NB4 (cell line): ENCODE data around the gene SIRPB2.

Experiments used
- DNase-seq: peaks from one replicate; pipeline ENCODE4 v3.0.0; 2010; ENCODE audit warnings: low read depth
- H3K4me3 ChIP-seq: one replicate; pipeline ENCODE4 v1.5.1; 2011; ENCODE audit warnings: mild to moderate bottlenecking, low read depth, low read length, moderate library complexity
- MYC ChIP-seq: IDR thresholded peaks from 2 replicates; pipeline ENCODE4 v1.6.1; 2011; ENCODE audit warnings: low read depth, low read length
- POLR2A ChIP-seq: IDR thresholded peaks from 2 replicates; pipeline ENCODE4 v1.6.1; 2011; ENCODE audit warnings: mild to moderate bottlenecking; ENCODE audit not compliant: insufficient read length; ENCODE audit errors: extremely low read depth
- TF ChIP-seq, protein P1 (sequence below): IDR thresholded peaks from 2 replicates; pipeline ENCODE4 v1.6.1; 2011; ENCODE audit warnings: low read depth, low read length
- TF ChIP-seq, protein P2 (sequence below): IDR thresholded peaks from one replicate; pipeline ENCODE4 v1.5.1; 2012; ENCODE audit warnings: low read depth, low read length

Gene SIRPB2

GRCh38 chr20:1427457-1428054 is 63.7 kb downstream of the SIRPB2 start:
- peak; percentile 31 for DNase-seq
- no peak overlapping the region for H3K4me3 ChIP-seq
- TF ChIP-seq POLR2A, result no peak
- TF ChIP-seq, protein P1, sequence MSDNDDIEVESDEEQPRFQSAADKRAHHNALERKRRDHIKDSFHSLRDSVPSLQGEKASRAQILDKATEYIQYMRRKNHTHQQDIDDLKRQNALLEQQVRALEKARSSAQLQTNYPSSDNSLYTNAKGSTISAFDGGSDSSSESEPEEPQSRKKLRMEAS, result peak; percentile 81
- TF ChIP-seq, protein P2, sequence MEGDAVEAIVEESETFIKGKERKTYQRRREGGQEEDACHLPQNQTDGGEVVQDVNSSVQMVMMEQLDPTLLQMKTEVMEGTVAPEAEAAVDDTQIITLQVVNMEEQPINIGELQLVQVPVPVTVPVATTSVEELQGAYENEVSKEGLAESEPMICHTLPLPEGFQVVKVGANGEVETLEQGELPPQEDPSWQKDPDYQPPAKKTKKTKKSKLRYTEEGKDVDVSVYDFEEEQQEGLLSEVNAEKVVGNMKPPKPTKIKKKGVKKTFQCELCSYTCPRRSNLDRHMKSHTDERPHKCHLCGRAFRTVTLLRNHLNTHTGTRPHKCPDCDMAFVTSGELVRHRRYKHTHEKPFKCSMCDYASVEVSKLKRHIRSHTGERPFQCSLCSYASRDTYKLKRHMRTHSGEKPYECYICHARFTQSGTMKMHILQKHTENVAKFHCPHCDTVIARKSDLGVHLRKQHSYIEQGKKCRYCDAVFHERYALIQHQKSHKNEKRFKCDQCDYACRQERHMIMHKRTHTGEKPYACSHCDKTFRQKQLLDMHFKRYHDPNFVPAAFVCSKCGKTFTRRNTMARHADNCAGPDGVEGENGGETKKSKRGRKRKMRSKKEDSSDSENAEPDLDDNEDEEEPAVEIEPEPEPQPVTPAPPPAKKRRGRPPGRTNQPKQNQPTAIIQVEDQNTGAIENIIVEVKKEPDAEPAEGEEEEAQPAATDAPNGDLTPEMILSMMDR, result no peak
- peak; percentile 69 for TF ChIP-seq MYC

DNA sequence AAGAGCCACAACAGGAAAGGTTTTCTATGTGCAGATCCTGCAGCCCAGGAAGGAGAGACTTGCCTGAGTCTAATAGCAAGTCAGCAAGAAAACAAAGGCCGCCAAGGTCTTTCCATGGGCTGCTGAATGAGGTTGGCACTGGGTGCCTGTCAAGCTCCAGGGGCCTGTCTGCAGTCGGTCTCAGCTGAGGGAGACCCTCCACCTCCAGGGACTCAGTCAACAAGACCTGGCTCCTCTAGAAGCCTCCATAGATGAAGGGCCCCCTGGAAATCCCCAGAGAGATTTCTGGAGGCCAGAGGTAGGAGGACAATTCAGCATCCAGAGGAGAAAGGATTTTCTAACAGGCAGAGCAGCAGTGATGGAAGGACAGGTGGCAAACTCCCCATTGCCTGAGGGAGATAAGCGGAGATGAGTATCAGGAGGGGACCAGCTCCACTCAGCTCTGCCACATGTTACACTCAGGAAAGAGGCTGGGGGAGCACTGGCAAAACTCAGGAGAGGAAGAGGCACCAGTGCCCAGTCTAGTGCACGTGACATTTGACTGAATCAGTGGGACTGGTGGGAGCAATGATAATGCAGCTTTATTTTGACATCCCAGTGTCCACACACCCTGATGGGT is 64.9 kb downstream of the SIRPB2 start:
- TF ChIP-seq, protein P1, result no peak
- TF ChIP-seq MYC (no peak), POLR2A (no peak)
- TF ChIP-seq, protein P2, result no peak
- no peak for DNase-seq

More for the DNA sequence above, 64.9 kb downstream of the SIRPB2 start:
- no peak overlapping the region for H3K4me3 ChIP-seq
